ENCODE measurements around the gene ANKDD1A. TPM values are rescaled to one million over a fixed set of nuclear protein-coding genes. Genes with fewer than 3 reads are reported as not detected.

The ANKDD1A gene
- total RNA-seq (ENCODE audit: low replicate concordance), result 3.2 and 15.3 TPM in 2 replicates

GRCh38 chr15:64911311-64912186 is at the start of gene ANKDD1A:
ANKDD1A (plus strand) TSS chr15:64911902; CDS start chr15:64911931, 29 bp downstream.

GRCh38 chr15:64989416-64990167 is 77.9 kb downstream of the ANKDD1A start, which contains the start of gene SPG21:
SPG21 (minus strand) TSS chr15:64989914; CDS start chr15:64983569, 6,345 bp downstream.

Other genes with a start within 250 kb of the ANKDD1A start
- gene RBPMS2, start 136.3 kb upstream of the ANKDD1A start, total RNA-seq (ENCODE audit: low replicate concordance), result not detected in 2 replicates
- 4.0 and 4.1 TPM in 2 replicates for gene PIF1, start 86.3 kb upstream of the ANKDD1A start, total RNA-seq (ENCODE audit: low replicate concordance)
- 12.6 and 48.2 TPM in 2 replicates for gene PLEKHO2, start 70.0 kb upstream of the ANKDD1A start, total RNA-seq (ENCODE audit: low replicate concordance)
- gene SPG21, start 78.0 kb downstream of the ANKDD1A start, total RNA-seq (ENCODE audit: low replicate concordance), result 41.0 and 62.0 TPM in 2 replicates
- 7.0 and 10.7 TPM in 2 replicates for gene MTFMT, start 117.7 kb downstream of the ANKDD1A start, total RNA-seq (ENCODE audit: low replicate concordance)
- not detected in 2 replicates for gene SLC51B, start 133.5 kb downstream of the ANKDD1A start, total RNA-seq (ENCODE audit: low replicate concordance)
- 0.30 and 4.1 TPM in 2 replicates for gene RASL12, start 156.1 kb downstream of the ANKDD1A start, total RNA-seq (ENCODE audit: low replicate concordance)
- under 0.01 TPM in 1 of 2 replicates, not detected in the other for gene KBTBD13, start 164.8 kb downstream of the ANKDD1A start, total RNA-seq (ENCODE audit: low replicate concordance)
- 0.53 and 0.94 TPM in 2 replicates for gene UBAP1L, start 203.3 kb downstream of the ANKDD1A start, total RNA-seq (ENCODE audit: low replicate concordance)
- gene PDCD7, start 221.9 kb downstream of the ANKDD1A start, total RNA-seq (ENCODE audit: low replicate concordance), result 9.5 and 10.5 TPM in 2 replicates